GM18873 (cell line): Measurements from ENCODE around the gene ACER2.
A peak's percentile ranks its signal among the peaks of the same experiment; 100 is the strongest.
"Not testable (repeated sequence)": the region's sequence is repeated elsewhere in the genome, so short reads cannot be mapped to it uniquely, and the experiment has no call there.

Experiments
- ATAC-seq: cut with Tn5 transposase; IDR thresholded peaks from one replicate; pipeline ENCODE4 v1.9.1; 2021; ENCODE audit warnings: mild to moderate bottlenecking, moderate library complexity, moderate number of reproducible peaks; ENCODE audit not compliant: unreplicated experiment, low FRiP score

ACER2 gene

GRCh38 chr9:19408316-19408692, 505 bp upstream of the ACER2 start:
- ATAC-seq = peak; percentile 3

- ATAC-seq = no peak
These were observed 789 bp downstream of the ACER2 start for GRCh38 chr9:19409401-19410194.

GRCh38 chr9:19410195-19410503, 1.3 kb downstream of the ACER2 start:
- no peak for ATAC-seq

- ATAC-seq = no peak
These were observed 1.8 kb downstream of the ACER2 start for GRCh38 chr9:19410594-19410993.

GRCh38 chr9:19411316-19411715, 2.5 kb downstream of the ACER2 start:
- ATAC-seq = no peak

GRCh38 chr9:19413456-19413855, 4.6 kb downstream of the ACER2 start:
- ATAC-seq = not testable (repeated sequence)

- no peak for ATAC-seq
These were observed 7.3 kb downstream of the ACER2 start for GRCh38 chr9:19416143-19416542.

- no peak for ATAC-seq
These were observed 12.1 kb downstream of the ACER2 start for GRCh38 chr9:19420877-19421276.

GRCh38 chr9:19423163-19423562, 14.4 kb downstream of the ACER2 start:
- no peak for ATAC-seq

GRCh38 chr9:19424176-19424779, 15.5 kb downstream of the ACER2 start:
- ATAC-seq = peak; percentile 66

- ATAC-seq = no peak
These were observed 20.8 kb downstream of the ACER2 start for GRCh38 chr9:19429595-19429994.

GRCh38 chr9:19430201-19430760, 21.5 kb downstream of the ACER2 start:
- no peak for ATAC-seq

- no peak for ATAC-seq
These were observed 22.8 kb downstream of the ACER2 start for GRCh38 chr9:19431361-19432171.

- no peak for ATAC-seq
These were observed 23.7 kb downstream of the ACER2 start for GRCh38 chr9:19432473-19432872.

GRCh38 chr9:19433729-19434128, 24.9 kb downstream of the ACER2 start:
- ATAC-seq = not testable (repeated sequence)

- ATAC-seq = no peak
These were observed 31.6 kb downstream of the ACER2 start for GRCh38 chr9:19440376-19440775.

GRCh38 chr9:19440823-19441580, 32.2 kb downstream of the ACER2 start:
- ATAC-seq = no peak

- peak; percentile 85 for ATAC-seq
These were observed 32.9 kb downstream of the ACER2 start for GRCh38 chr9:19441730-19442129.

GRCh38 chr9:19442240-19442639, 33.4 kb downstream of the ACER2 start:
- ATAC-seq = no peak

- no peak for ATAC-seq
These were observed 36.6 kb downstream of the ACER2 start for GRCh38 chr9:19445452-19445851.
